Calu3 (cell line): ENCODE data around the gene TRMT2A. TPM values are rescaled to one million over a fixed set of nuclear protein-coding genes. Genes with fewer than 3 reads are reported as not detected.
A peak's percentile ranks its signal among the peaks of the same experiment; 100 is the strongest.

Experiments used
- BruUV-seq: library from RNA; stranded (reverse); fragments of 400-500 nt; replicated peaks from 2 replicates; lab custom pipeline; 2021; lab: Mats Ljungman, UMichigan
- CTCF ChIA-PET: fragments of 300-600 bp; sonication (Branson Sonifier 250); formaldehyde crosslinking; loops from one replicate; lab custom pipeline; 2022; ENCODE audit warnings: antibody characterized with exemption; lab: Charles Lee
- DNase-seq: peaks from one replicate; pipeline ENCODE4 v3.0.0; 2022
- H3K27ac Mint-ChIP-seq: one replicate; pipeline ENCODE4 v1.8.0; 2022; ENCODE audit warnings: mixed read lengths; ENCODE audit not compliant: unreplicated experiment
- H3K27me3 Mint-ChIP-seq: one replicate; pipeline ENCODE4 v1.8.0; 2022; ENCODE audit warnings: mixed read lengths; ENCODE audit not compliant: unreplicated experiment
- H3K36me3 Mint-ChIP-seq: one replicate; pipeline ENCODE4 v1.8.0; 2022; ENCODE audit warnings: mild to moderate bottlenecking, moderate library complexity, mixed read lengths; ENCODE audit not compliant: insufficient read depth, unreplicated experiment
- H3K4me1 Mint-ChIP-seq: one replicate; pipeline ENCODE4 v1.8.0; 2022; ENCODE audit warnings: mild to moderate bottlenecking, low read depth, mixed read lengths; ENCODE audit not compliant: unreplicated experiment
- H3K4me3 Mint-ChIP-seq: one replicate; pipeline ENCODE4 v1.8.0; 2022; ENCODE audit warnings: mild to moderate bottlenecking, low read depth, moderate library complexity, mixed read lengths; ENCODE audit not compliant: unreplicated experiment
- H3K9me3 Mint-ChIP-seq: one replicate; pipeline ENCODE4 v1.8.0; 2022; ENCODE audit warnings: low read depth, mixed read lengths; ENCODE audit not compliant: unreplicated experiment
- CTCF ChIP-seq: fragments of 200-600 bp; IDR thresholded peaks from one replicate; pipeline ENCODE4 v1.8.0; 2022; ENCODE audit warnings: antibody characterized with exemption; ENCODE audit not compliant: unreplicated experiment
- intact Hi-C: fragments of 100-400 bp; cut with micrococcal nuclease; formaldehyde crosslinking; loops from one replicate; pipeline ENCODE4 v1.10.0; 2022; ENCODE audit not compliant: unreplicated experiment
- total RNA-seq: library from RNA; stranded (reverse); gene quantifications from 2 replicates; pipeline ENCODE4 v1.2.3, GENCODE V29; 2022

TRMT2A gene
- total RNA-seq, 1 experiment from 2014 or later, result 63.0 TPM

- DNase-seq, result no peak
- BruUV-seq, result no TSS peak
- CTCF ChIA-PET, result no interaction called here
- H3K9me3 Mint-ChIP-seq, result no peaks in the 10 kb centered on the region
- intact Hi-C loops, result no loop called here
- H3K27me3 Mint-ChIP-seq, result no peaks in the 10 kb centered on the region
- peaks cover 12% of the 10 kb centered on the region for H3K36me3 Mint-ChIP-seq
- no peak overlapping the region for H3K4me3 Mint-ChIP-seq
- no peaks in the 10 kb centered on the region for H3K4me1 Mint-ChIP-seq
- TF ChIP-seq CTCF, result no peak
- H3K27ac Mint-ChIP-seq, result no peak overlapping the region
Observed at GRCh38 chr22:20143883-20144665, 27.0 kb upstream of the TRMT2A start.

- Mint-ChIP-seq H3K36me3 (peaks cover 12% of the 10 kb centered on the region), H3K4me1 (no peaks in the 10 kb centered on the region), H3K9me3 (no peaks in the 10 kb centered on the region), H3K27ac (no peak overlapping the region), H3K27me3 (no peaks in the 10 kb centered on the region), H3K4me3 (no peak overlapping the region)
- no TSS peak for BruUV-seq
- no peak for TF ChIP-seq CTCF
- CTCF ChIA-PET, result no interaction called here
- DNase-seq, result no peak
- intact Hi-C loops, result no loop called here
Observed at GRCh38 chr22:20142711-20143621, 25.9 kb upstream of the TRMT2A start.

- no TSS peak for BruUV-seq
- Mint-ChIP-seq H3K27ac (no peak overlapping the region), H3K9me3 (no peaks in the 10 kb centered on the region), H3K4me3 (no peak overlapping the region), H3K4me1 (no peaks in the 10 kb centered on the region), H3K36me3 (peaks cover 12% of the 10 kb centered on the region), H3K27me3 (no peaks in the 10 kb centered on the region)
- DNase-seq, result no peak
- intact Hi-C loops, result no loop called here
- CTCF ChIA-PET, result no interaction called here
- no peak for TF ChIP-seq CTCF
Observed at GRCh38 chr22:20141186-20142077, 24.4 kb upstream of the TRMT2A start.

- BruUV-seq, result TSS peak; percentile 20
- H3K36me3 Mint-ChIP-seq, result peaks cover 12% of the 10 kb centered on the region
- no peak for DNase-seq
Observed at GRCh38 chr22:20140521-20140964, 23.5 kb upstream of the TRMT2A start.

More at GRCh38 chr22:20140521-20140964, 23.5 kb upstream of the TRMT2A start:
- H3K9me3 Mint-ChIP-seq, result no peaks in the 10 kb centered on the region
- no peak overlapping the region for H3K27ac Mint-ChIP-seq
- intact Hi-C loops, result no loop called here
- no peak overlapping the region for H3K4me3 Mint-ChIP-seq
- H3K4me1 Mint-ChIP-seq, result no peaks in the 10 kb centered on the region
- no peak for TF ChIP-seq CTCF
- CTCF ChIA-PET, result no interaction called here
- H3K27me3 Mint-ChIP-seq, result no peaks in the 10 kb centered on the region
